Breast epithelium (tissue), 3 donors: Measurements from ENCODE around the gene FOXK1.

ENCODE experiments used
- POLR2A ChIP-seq: fragments of 450-650 bp; IDR thresholded peaks from one replicate; pipeline ENCODE4 v1.6.1; 2016; ENCODE audit warnings: antibody characterized with exemption, mild to moderate bottlenecking, moderate library complexity
- TF ChIP-seq, protein P1 (sequence below), 3 donors: fragments of 450-650 bp; IDR thresholded peaks; one replicate each; pipeline ENCODE4 v1.5.1; 2016 to 2017; ENCODE audit warnings: antibody characterized with exemption in 3 of 3, mild to moderate bottlenecking in 3 of 3, moderate library complexity in 3 of 3

DNA sequence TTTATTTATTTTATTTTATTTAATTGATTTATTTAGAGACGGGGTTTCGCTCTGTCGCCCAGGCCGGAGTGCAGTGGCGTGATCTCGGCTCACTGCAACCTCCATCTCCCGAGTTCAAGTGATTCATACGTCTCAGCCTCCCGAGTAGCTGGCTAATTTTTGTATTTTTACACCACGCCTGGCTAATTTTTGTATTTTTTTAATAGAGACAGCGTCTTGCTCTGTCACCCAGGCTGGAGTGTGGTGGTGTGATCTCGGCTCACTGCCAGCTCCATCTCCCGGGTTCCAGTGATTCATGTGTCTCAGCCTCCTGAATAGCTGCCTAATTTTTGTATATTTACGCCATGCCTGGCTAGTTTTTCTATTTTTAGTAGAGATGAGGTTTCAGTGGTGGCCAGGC is 127.6 kb downstream of the FOXK1 start:
- TF ChIP-seq, protein P1, sequence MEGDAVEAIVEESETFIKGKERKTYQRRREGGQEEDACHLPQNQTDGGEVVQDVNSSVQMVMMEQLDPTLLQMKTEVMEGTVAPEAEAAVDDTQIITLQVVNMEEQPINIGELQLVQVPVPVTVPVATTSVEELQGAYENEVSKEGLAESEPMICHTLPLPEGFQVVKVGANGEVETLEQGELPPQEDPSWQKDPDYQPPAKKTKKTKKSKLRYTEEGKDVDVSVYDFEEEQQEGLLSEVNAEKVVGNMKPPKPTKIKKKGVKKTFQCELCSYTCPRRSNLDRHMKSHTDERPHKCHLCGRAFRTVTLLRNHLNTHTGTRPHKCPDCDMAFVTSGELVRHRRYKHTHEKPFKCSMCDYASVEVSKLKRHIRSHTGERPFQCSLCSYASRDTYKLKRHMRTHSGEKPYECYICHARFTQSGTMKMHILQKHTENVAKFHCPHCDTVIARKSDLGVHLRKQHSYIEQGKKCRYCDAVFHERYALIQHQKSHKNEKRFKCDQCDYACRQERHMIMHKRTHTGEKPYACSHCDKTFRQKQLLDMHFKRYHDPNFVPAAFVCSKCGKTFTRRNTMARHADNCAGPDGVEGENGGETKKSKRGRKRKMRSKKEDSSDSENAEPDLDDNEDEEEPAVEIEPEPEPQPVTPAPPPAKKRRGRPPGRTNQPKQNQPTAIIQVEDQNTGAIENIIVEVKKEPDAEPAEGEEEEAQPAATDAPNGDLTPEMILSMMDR (IDR thresholded peaks at IDR 0.05): no peak
- no peak for TF ChIP-seq POLR2A
